GM19438 (cell line): ENCODE data around the gene MX2.

Experiments
- ATAC-seq: cut with Tn5 transposase; IDR thresholded peaks from one replicate; pipeline ENCODE4 v1.9.1; 2021; ENCODE audit warnings: low read depth; ENCODE audit not compliant: unreplicated experiment

The MX2 gene

DNA sequence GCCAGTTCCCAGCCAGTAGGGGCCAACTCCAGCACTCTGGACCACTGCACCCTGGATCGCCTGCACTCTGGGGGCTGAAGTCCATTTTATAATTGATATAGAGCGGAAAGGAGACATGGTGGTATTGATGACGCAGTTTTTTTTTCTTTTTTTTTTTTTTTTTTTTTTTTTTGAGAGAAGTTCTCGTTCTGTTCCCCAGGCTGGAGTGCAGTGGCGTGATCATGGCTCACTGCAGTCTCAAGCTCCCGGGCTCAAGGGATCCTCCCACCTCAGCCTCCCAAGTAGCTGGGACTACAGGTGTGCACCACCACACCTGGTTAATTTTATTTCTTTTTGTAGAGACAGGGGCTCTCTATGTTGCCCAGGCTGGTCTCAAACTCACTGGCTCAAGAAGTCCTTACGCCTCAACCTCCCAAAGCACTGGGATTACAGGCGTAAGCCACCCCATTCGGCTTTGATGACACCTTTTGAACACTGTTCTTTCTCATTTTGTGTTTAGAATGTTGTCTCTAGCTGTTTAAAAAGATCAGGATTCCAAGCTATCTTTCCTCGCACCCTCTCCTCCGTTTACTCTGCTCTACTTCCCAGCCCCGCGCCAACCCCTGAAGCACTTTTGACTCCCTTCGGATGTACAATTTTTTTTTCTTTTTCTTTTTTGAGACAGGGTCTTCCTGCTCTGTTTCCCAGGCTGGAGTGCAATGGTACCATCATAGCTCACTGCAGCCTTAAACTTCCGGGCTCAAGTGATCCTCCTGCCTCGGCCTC lies 960 bp downstream of the MX2 start:
- no peak for ATAC-seq

DNA sequence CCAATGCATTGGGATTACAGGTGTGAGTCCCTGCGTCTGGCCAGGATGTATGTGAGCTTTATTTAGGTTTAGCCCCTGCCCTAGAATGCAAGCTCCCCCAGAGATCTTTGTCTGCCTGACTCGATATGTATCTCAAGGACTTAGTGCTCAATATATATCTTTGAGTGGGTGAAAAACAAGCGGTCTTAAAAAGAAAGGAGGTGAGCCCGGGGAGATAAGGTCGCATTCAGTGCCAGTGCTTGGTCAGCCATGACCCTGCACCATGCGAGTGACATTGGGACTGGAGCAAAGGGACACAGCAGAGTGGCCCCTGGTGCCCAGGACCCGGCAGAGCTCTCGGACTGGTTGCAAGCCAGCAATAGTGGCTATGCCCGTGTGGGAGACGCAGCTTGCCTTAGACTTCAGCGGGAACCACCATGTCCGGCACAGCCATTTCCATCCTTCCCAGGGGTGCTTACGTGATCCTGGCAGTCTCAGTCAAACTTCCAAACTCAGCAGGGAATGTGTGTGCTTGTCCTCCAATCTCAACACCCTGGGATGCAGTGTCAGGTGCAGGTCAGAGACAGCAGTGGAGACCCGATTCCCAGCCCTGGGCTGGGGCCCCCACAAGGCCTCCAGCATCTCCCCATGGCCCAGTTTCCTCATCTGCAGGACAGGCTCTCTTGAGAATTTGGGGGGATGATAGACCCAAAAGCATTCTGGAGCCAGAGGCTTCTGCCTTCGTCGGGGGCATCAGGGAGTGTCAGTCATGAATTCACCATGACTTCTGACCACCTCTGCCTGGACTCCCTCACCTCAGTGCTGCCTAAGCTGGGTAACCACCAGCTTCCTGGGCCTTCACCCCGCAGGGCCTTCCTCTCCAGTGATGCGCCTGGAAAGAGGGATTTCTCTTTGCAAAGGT lies 1.8 kb downstream of the MX2 start:
- ATAC-seq, result no peak

DNA sequence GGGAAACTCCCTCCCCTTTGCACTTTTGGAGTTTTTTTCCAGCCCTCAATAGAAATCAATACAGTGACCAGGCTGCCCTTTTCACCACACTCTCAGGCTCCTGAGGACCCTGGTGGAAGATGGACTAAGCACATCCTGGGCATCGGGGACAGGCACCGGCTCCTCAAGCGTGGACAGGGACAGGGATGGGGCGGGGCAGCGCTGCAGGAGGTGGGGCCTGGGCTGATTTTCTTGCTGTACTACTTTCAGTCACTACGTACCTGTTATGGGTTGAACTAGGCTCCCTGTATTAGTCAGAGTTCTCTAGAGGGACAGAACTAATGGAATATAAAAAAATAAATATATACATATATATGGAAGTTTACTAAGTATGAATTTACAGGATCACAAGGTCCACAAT lies 2.5 kb downstream of the MX2 start:
- ATAC-seq, result no peak

DNA sequence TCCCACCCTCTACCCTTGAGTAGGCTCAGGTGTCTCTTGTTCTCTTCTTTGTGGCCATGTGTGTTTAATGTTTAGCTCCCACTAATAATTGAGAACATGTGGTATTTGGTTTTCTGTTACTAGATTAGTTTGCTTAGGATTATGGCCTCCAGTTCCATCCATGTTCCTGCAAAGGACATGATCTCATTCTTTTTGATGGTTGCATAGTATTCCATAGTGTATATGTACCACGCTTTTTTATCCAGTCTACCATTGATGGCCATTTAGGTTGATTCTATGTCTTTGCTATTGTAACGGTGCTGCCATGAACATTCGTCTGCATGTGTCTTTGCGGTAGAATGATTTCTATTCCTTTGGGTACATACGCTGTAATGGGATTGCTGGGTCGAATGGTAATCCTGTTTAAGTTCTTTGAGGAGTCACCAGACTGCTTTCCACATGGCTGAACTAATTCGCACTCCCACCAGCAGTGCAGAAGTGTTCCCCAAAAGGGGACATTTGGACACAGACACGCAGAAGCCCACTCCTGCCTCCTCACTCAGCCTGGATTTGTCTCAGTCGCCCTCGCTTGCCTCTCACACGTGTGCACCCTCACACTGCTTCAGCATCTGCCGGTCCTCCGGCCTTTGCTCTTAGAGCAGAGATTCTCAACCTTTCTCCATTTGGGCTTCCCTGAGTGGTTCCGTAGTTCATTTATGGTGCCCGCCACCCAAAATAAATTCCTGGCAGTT lies 3.7 kb downstream of the MX2 start:
- no peak for ATAC-seq

DNA sequence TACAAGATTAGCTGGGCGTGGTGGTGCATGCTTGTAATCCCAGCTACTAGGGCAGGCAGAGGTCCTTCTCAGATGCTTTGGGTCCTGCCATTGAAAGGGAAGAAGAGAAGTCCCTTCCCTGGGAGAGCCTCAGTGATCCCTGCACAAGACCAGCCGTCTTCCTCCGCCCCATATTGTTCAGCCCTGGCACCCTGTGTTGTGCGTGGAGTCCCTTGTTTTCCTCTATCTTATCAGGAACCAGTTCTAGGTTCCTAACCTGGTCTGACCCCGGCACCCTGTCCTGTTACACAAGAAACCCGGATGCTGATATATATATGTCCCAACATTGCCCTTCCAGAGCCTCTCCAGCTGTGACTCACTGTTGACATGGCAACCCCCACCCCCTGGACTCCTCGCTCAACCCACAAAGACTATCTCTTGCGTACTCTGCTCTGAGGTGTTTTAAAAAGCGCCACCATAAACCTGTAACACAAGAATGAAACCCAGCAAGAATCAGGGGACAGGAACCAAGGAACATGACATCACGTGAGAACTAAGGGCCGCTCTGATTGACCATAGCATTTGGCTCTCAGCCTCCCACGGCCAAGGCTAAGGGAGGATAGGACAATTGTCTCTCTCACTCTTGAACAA lies 4.8 kb downstream of the MX2 start:
- ATAC-seq, result no peak

DNA sequence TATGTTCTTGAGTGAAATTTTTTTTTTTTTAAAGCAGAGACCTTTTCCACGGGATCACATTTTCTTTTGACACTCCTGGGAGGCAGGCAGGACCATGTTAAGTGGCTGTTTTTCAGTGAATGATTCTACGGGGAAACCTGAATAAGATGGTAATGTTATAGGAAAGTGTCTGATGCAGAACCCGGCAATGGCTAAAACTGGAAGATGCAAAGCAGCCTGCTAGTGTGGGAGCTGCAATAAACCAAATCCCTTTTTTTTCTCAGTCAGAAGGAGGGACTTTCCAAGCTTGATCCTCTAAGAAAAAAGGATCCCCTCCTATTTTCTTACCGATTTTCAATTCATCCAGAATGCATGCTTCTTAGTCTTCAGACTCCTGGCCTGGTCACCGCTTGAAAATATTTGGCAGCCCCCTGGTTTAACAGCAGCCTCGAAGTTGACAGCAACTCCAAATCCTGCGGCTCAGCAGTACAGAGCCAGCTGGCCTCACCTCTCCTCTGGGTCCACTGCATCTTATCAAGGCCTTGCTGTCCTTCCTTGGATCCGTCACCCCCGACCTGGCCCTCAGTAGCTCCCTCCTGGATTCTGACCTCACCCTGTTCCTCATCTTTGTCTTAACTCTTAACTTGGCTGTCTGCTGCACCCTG lies 5.6 kb downstream of the MX2 start:
- ATAC-seq, result peak; percentile 2

DNA sequence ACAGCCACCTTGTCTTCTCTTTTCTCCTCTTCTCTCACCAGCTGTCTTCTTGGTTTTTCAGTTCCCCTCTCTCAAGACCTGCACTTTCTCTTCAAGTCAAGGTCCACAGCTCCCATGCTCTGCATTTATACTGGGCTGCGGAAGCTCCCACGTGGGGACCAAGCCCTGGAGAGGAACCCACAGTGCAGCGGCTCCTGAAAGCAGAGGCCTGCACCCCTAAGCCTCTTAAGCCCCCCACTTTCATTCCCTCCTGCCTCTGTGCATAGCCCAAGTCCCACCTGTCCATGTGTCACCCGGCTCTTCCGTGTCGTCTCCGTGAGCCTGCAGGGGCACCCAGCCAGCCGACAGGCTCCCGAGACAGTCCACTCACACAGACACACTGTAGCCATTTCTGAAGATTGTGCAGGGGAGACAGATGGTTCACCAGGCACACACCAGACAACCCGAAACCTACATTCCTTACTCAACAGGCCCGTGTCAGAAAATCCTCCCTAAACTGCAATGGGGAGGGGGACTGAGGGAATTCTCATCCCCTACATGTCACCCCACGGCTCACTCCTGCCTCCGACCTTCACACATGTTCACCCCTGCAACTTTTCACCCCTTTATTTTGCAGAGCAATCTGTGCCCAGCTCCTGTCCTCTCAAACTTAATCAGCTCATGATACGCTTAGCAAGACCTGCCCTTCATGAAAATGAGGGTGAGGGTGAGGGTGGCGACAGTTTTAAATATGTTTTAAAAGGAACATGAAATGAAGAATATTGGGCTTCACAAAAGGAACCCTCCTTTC lies 6.3 kb downstream of the MX2 start:
- ATAC-seq, result peak; percentile 57

DNA sequence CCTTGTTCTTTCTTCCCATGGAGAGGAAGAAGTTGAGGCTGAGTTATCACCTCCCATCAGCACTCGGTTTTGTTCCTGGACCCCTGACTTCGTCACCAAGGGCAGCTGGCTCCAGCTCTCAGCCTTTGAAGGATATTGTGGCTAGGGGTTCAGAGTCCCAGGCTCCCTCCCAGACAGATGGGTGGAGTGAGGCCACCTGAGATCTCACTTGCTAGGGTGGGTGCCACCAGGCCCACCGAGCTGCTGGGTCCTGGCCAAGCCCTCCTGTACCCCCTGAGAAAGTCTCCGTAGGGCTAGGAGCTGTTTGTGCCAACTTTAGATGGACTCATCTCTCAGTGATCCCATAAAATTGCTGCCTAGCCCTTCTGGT lies 6.9 kb downstream of the MX2 start:
- ATAC-seq, result no peak

DNA sequence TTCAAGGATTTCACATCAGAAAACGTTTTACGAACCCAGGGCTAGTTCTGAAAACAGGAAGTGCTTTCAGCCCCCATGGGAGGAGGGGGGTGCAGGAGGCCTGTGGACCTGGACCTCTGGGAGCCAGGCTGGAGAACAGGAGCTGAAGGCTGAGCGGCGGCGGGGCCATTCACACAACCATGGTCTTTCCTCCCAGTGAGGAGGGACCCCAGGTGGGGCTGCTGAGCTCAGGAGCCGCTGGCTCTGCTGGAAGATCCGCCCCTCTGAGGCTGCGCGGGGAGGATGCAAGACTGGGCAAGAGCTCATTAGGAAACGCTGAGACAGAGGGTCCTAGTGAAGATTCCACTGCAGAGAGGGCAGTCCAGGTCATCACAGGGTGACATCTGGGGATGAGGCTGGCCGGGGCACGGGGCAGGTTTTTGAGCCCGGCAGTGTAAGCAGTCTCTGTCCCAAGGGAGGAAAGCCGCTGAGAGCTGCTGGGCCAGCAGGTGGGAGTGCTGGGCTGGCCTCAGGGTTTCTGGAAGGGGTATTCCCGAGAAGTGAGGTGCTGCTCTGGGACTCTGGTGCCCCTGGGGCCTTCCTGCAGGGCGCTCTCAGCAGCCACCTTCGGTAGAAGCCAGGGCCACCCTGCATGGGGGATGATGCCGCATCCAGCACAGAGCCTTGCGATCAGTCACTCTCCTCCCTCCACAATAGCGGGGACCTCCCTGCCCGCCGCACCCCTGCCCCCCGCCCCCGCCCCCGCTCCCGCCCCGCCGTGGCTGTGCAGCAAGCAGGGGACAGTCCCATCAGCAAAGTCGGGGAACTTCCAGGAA lies 7.5 kb downstream of the MX2 start:
- ATAC-seq, result peak; percentile 45

DNA sequence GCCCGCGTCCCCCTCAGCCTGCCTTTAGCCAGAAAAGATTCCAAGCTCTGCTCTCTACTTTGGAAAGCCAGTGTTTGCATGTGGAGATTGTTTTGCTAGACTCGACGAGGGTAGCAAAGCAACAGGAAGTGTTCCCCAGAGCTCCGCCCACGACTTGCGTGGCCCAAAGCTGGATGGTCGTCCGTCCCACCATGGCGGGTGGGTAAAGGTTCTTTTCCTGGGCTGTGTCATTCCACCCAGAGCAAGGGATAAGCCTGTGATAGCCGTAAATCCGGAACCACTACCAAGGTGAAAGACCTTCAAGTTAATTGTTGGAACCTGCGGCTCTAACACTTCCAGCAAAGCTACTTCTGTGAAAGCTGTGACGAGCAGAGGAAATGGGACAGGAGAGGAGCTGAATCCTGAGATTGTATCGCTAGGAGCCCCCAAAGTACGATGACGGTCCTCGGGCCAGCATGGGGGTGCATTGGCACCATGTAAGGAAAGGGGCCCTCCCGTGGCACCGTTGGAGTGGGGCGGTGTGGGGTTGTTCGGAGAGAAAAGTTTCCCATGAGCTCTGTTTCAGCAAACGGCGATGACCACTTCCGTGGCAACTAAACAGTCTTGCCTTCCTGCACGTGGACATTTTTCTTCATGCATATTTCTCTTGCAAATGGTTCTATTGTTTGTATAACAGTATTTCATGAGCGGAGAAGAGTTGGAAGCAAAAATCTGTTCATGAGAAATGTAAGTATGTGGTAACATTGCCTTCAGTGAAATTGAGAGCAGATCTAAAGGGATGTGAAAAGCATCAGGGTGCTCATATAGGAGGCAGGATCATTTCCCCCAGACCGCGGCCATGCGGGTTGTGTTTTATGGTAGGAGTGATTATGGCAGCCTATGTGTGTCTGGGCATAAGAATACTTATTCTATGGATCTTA lies 8.4 kb downstream of the MX2 start:
- ATAC-seq, result no peak

DNA sequence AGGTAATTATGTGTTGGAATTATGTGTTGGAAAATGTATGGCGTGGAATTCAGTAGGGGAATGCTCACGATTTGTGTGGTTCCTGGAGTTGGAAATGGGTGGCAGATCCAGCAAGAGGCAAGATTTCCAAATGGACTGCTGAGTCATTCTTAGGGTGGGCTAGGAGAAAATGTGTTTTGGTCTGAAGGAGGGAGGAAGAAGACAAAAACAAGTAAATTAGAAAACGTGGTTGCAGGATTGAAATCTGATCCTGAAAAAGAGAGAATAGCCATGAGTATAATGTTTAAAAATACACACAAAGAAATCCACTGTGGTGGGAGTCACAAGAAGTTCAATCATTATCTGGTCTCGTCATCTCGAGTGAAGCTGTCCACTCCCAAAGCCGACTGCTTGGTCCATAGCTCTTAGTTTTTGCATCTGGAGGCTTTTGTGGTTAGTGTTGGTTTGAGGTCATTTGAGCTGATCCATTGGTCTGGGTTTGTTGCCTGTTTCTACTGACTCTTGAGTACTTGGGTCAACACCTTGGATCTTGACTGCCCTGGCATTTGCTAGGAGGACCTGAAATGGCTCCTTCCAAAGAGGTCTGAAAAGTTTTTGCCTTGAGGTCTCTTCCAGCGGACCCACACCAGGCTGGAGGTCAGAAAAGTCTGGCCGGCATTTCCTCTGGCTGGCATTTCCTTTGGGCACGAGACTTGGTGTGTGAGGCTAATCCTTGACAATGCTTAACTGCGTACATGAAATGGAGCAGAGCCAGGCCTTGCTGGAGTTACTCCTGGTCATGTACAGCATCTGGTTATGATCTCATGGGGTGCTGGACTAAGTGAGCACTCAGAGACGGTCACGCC lies 9.2 kb downstream of the MX2 start:
- ATAC-seq, result no peak

DNA sequence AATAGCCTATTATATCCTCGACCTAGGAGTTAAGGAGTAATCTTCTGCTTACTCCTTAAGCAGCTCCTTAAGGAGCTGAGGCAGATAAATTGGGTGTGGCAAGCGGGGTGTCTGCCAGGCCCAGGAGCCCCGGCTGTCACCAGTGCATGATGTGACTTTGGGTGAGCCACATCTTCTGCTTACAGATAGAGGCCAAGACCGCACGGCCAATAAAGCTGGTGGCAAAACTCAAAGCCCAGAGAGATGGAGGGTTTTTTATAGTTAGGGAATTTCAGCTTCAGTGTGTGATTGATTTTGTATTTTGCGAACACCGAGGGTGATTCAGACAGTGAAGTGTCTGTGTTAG lies 9.8 kb downstream of the MX2 start:
- no peak for ATAC-seq

DNA sequence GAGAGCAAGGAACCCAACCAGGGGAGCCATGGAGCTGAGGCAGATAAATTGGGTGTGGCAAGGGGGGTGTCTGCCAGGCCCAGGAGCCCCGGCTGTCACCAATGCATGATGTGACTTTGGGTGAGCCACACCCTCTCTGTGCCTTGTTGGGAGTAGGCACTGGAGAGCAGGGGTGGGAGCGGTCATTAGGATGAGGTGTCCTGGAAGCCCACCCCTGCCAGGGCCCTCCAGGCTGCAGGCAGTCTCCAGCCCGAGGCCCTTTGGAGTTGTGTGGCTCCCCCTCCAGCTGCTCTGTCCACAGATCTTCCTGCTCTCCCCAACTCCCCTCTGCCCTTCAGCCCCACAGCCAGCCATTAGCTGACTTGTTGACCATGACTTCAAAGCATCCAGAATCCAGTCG lies 11.4 kb downstream of the MX2 start:
- ATAC-seq, result no peak

DNA sequence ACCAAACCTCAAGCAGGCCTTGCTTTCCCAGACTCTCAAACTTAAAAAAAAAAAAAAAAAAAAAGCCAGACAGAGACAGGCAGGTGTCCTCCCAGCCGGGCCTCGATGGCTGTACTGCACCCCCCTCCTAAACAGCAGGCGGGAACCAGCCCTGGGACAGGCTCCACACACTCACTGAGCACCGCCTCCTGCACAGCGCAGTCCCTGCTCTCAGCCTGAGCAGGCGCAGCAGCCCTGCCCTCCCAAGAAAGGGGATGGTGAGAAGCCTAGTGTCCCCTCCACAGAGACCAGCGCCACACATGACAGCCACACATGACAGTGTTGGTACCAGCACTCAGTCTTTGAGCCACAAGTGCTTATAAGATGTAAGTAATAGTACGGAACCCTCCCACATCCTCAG lies 11.9 kb downstream of the MX2 start:
- no peak for ATAC-seq

DNA sequence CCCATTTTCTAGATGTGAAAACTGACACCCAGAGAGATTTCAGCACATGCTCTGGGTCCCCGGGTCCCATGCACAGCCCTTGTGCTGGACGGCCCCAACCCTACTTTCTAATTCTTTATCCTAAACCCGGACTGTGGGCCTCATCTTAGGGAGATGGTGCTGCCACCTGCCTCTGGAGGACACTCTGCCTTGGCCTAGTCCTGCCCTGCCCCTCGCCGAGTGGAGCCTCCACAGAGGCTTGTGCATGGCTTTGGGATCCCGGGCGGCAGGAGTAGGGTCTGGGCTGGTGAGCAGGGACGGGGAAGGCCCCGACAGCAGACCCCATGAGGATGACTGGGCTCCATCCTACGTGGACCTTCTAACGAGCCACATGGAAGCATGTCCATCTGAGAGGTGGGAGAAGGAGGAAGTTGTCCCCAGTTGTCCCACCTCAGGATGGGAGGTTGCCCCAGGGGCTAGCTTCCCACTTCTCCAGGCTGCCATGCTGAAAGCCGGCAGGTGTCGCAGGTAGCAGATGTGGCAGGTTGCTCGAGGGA lies 12.4 kb downstream of the MX2 start:
- ATAC-seq, result no peak

DNA sequence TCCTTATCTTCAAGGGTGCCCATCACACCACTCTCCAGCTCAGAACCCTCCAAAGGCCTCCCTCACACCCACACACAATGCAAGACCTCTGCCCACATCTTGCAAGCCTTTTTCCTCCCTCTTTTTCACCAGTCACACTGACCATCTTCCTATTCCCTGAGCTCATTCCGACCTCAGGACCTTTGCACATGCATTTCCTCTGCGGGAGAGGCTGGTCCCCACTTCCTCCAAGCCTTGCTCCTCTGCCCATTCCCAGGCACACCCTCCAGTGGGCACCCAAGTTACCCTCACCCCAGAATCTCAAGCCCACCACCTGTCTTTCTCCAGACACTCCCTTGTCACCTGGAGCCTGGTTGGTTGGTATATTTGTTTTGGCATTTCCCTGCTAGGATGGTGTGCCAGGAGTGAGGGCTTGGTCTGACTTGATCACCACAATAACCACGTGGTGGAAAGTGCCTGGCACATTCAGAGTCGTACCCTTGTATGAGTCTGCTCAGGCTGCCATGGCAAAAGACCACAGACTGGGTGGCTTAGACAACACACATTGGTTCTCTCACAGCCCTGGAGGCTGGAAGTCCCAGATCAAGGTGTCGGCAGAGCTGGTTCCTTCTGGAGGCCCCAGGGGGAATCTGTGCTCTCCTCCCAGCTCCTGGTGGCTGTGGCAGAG lies 13.2 kb downstream of the MX2 start:
- no peak for ATAC-seq
